Activated CD4-positive, alpha-beta memory T cell treated with anti-CD3 and anti-CD28 coated beads, Interleukin-2, amount 10 ng/mL, durations not matched to agents 7 days and 5 days (primary cell): ENCODE data around the gene UFL1. TPM values are rescaled to one million over a fixed set of nuclear protein-coding genes. Genes with fewer than 3 reads are reported as not detected.
A peak's percentile ranks its signal among the peaks of the same experiment; 100 is the strongest.
"Not testable (repeated sequence)": the region's sequence is repeated elsewhere in the genome, so short reads cannot be mapped to it uniquely, and the experiment has no call there.

ENCODE experiments used
- CTCF ChIA-PET: fragments of 350-600 bp; sonication (Branson Sonifier 250); formaldehyde crosslinking; loops from one replicate; lab custom pipeline; 2021; ENCODE audit warnings: antibody characterized with exemption, inconsistent platforms; lab: Charles Lee
- POLR2A ChIA-PET: fragments of 350-600 bp; sonication (Branson Sonifier 250); formaldehyde crosslinking; loops from one replicate; lab custom pipeline; 2021; ENCODE audit warnings: antibody characterized with exemption; lab: Charles Lee
- DNase-seq: peaks from one replicate; pipeline ENCODE4 v3.0.0-alpha.2; 2020
- H3K27ac Mint-ChIP-seq: one replicate; pipeline ENCODE4 v1.8.0; 2021; ENCODE audit warnings: mild to moderate bottlenecking, mixed read lengths
- H3K27me3 Mint-ChIP-seq: one replicate; pipeline ENCODE4 v1.8.0; 2021; ENCODE audit warnings: mixed read lengths
- H3K36me3 Mint-ChIP-seq: one replicate; pipeline ENCODE4 v1.8.0; 2021; ENCODE audit warnings: low read depth, mixed read lengths
- H3K4me1 Mint-ChIP-seq: one replicate; pipeline ENCODE4 v1.8.0; 2021; ENCODE audit warnings: mixed read lengths
- H3K4me3 Mint-ChIP-seq: one replicate; pipeline ENCODE4 v1.8.0; 2021; ENCODE audit warnings: mild to moderate bottlenecking, mixed read lengths
- H3K9me3 Mint-ChIP-seq: one replicate; pipeline ENCODE4 v1.8.0; 2021; ENCODE audit warnings: mixed read lengths
- total RNA-seq, 2 experiments: library from RNA; stranded (reverse); gene quantifications; one replicate each; pipeline ENCODE4 v1.2.3, GENCODE V29; 2021

The UFL1 gene
- total RNA-seq: 10 to 100 TPM; 22.5 to 23.5 TPM

DNA sequence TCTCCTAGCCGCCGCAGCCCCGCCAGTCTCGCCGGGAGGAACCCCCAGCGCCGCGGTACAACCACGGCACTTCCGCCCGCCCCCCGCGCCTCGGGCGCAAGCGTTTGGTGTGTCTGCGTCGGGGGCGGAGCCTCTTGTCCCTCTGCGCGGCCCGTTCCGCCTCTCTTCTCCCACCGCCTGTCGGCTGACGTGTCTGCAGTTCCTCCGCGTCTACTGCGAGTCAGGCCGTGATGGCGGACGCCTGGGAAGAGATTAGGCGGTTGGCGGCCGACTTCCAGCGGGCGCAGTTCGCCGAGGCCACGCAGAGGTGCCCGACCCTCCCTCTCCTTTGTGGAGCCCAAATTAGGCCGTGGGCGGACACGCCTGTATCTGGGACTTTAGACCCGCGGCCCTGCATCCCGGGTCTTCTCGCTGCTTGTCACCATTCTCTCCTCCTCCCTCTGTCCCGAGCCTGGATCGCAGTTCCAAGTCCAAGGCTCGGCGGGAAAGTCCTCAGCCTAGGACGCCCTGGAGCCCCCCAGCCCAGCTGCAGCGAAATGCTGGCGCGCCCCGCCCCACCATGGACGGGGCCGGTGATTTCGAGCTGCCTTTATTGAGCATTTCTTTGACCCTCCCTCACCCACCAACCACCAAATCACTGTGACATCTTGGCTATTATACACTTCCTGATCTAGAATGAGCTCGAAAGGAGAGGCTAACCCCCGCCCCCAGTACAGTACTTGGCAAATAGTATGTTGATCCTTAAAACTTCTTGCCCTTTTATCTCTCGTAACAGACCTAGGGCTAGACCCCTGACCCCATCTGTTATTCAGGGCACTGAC is at the start of gene UFL1:
Gene UFL1, plus strand, starts transcription at position 163 of the 821 bp plus-strand sequence. Its CDS starts 68 bp downstream, at position 231.
- H3K36me3 Mint-ChIP-seq: peaks cover 28% of the 10 kb centered on the region

DNA sequence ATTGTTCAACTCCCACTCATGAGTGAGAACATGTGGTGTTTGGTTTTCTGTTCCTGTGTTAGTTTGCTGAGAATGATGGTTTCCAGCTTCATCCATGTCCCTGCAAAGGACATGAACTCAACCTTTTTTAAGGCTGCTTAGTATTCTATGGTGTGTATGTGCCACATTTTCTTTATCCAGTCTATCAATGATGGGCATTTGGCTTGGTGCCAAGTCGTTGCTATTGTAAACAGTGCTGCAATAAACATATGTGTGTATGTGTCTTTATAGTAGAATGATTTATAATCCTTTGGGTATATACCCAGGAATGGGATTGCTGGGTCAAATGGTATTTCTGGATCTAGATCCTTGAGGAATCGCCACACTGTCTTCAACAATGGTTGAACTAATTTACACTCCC is 49.3 kb upstream of the UFL1 start:
- CTCF ChIA-PET, H3K4me3 Mint-ChIP-seq, DNase-seq, H3K27ac Mint-ChIP-seq, H3K36me3 Mint-ChIP-seq, POLR2A ChIA-PET, H3K9me3 Mint-ChIP-seq: not testable (repeated sequence)
- Mint-ChIP-seq H3K4me1 (peaks cover 14% of the 10 kb centered on the region), H3K27me3 (peaks cover 24% of the 10 kb centered on the region)

More for the DNA sequence above, at the start of gene UFL1:
- peak within 1 kb of the TSS; percentile 99 for H3K27ac Mint-ChIP-seq
- CTCF ChIA-PET: interaction anchor here (1.1 to 3.0 kb wide), 3 partner anchors 22 to 56 kb away, joined by 4 to 18 read pairs (median 12); no protein-coding TSS in a partner anchor
- peak; percentile 92 for DNase-seq
- no peaks in the 10 kb centered on the region for H3K27me3 Mint-ChIP-seq
- H3K4me3 Mint-ChIP-seq: peak within 1 kb of the TSS; percentile 100
- POLR2A ChIA-PET: interaction anchor here (0.5 to 1.1 kb wide), 12 partner anchors 9 to 945 kb away, joined by 3 to 19 read pairs (median 5); partner anchors contain the start of genes GPR63, KLHL32, MANEA and MMS22L
- peaks cover 22% of the 10 kb centered on the region for H3K4me1 Mint-ChIP-seq
- no peaks in the 10 kb centered on the region for H3K9me3 Mint-ChIP-seq

DNA sequence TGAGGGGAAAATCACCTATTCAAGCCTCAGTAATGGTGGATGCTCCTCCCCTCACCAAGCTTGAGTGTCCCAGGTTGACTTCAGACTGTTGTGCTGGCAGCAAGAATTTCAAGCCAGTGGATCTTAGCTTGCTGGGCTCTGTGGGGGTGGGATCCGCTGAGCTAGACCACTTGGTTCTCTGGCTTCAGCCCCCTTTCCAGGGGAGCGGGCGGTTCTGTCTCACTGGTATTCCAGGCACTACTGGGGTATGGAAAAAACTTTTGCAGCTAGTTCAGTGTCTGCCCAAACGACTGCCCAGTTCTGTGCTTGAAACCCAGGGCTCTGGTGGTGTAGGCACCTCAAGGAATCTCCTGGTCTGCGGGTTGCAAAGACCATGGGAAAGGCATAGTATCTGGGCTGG is 42.9 kb upstream of the UFL1 start:
- Mint-ChIP-seq H3K27me3 (peaks cover 14% of the 10 kb centered on the region), H3K4me3 (no peak overlapping the region), H3K36me3 (no peaks in the 10 kb centered on the region), H3K4me1 (peaks cover 2% of the 10 kb centered on the region), H3K9me3 (peaks cover 5% of the 10 kb centered on the region), H3K27ac (no peak overlapping the region)
- DNase-seq: no peak
- ChIA-PET CTCF (no interaction called here), POLR2A (no interaction called here)

DNA sequence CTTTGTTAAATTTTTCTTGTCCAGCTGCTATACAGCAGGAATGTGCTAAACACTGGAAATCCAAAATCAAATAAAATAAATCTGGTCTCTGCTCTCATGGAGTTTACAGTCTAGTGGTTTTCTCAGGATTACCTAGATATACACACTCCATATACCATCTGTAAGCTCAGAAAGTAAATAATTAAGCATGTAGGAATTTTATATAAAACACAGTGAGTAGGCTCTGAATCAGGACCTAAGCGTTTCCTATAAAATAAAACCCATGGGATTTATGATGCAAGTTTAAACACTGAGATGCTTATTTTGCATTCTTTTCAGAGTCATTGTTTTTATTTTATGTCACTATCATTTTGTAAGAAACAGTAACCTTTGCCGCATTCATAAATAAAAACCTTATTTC is 29.7 kb upstream of the UFL1 start:
- H3K36me3 Mint-ChIP-seq: peaks cover 4% of the 10 kb centered on the region
- H3K4me3 Mint-ChIP-seq: no peak overlapping the region
- H3K4me1 Mint-ChIP-seq: peaks cover 5% of the 10 kb centered on the region
- ChIA-PET POLR2A (no interaction called here), CTCF (no interaction called here)
- no peak overlapping the region for H3K27ac Mint-ChIP-seq
- peaks cover 11% of the 10 kb centered on the region for H3K27me3 Mint-ChIP-seq
- H3K9me3 Mint-ChIP-seq: peaks cover 35% of the 10 kb centered on the region
- DNase-seq: no peak

DNA sequence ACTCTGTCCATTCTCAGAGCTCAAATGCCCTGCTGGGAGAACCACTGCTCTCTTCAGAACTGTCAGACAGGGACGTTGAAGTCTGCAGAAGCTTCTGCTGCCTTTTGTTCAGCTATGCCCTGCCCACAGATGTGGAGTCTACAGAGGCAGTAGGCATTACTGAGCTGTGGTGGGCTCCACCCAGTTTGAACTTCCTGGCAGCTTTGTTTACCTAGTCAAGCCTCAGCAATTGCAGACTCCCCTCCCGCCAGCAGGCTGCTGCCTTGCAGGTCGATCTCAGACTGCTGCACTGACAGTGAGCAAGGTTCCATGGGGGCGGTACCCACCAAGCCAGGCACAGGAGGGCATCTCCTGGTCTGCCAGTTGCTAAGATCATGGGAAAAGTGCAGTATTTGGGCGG is 21.8 kb upstream of the UFL1 start:
- Mint-ChIP-seq H3K27ac (peak overlapping the region; percentile 80), H3K36me3 (peaks cover 23% of the 10 kb centered on the region), H3K4me1 (peaks cover 36% of the 10 kb centered on the region), H3K4me3 (peak overlapping the region; percentile 9), H3K9me3 (peaks cover 22% of the 10 kb centered on the region), H3K27me3 (peaks cover 5% of the 10 kb centered on the region)
- ChIA-PET POLR2A (interaction anchor here (1.2 to 3.3 kb wide), 5 partner anchors 21 to 34 kb away, joined by 3 to 18 read pairs (median 6); no protein-coding TSS in a partner anchor), CTCF (interaction anchor here (0.7 to 2.7 kb wide), 11 partner anchors 13 to 37 kb away, joined by 3 to 18 read pairs (median 4); partner anchors contain the start of gene UFL1)
- DNase-seq: peak; percentile 81

DNA sequence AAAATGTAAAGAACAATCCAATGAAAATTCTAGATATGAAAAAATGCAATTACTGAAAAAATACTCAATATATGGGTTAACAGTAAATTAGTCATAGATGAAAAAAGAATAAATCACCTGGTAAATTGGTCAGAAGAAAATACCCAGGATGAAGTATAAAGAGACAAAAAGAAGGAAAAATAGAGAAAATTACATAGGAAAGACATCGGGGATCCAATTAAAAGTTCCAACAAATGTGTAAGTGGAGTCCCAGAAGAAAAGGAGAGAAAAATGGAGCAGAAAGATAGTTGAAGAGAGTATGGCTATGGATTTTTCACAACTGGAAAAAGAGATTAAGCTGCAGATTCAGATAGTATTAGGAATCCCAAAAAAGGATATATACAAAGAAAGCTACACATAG is 18.7 kb upstream of the UFL1 start:
- peaks cover 23% of the 10 kb centered on the region for H3K36me3 Mint-ChIP-seq
- no peak overlapping the region for H3K27ac Mint-ChIP-seq
- POLR2A ChIA-PET: no interaction called here
- H3K4me1 Mint-ChIP-seq: peaks cover 26% of the 10 kb centered on the region
- H3K4me3 Mint-ChIP-seq: no peak overlapping the region
- DNase-seq: no peak
- CTCF ChIA-PET: no interaction called here
- H3K9me3 Mint-ChIP-seq: peaks cover 12% of the 10 kb centered on the region
- no peaks in the 10 kb centered on the region for H3K27me3 Mint-ChIP-seq

DNA sequence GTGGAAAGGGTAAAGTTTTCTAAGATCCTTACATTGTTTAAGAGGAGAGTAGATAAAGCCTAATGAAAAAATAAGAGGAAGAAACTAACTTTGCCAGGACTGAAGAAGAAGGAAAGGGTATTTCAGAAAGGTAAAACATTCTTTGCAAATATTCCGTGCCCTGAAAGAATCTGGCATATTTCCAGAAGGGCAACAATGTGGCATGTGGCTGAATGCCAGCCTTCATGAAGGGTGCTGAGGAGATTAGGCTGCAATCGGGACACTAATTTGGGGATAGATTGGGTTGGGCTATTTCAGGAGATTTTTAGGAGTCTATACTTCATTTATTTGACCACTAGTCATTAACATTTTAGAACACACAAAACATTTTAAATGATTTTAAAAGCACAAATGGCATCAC is 16.2 kb upstream of the UFL1 start:
- H3K4me3 Mint-ChIP-seq: no peak overlapping the region
- H3K36me3 Mint-ChIP-seq: peaks cover 23% of the 10 kb centered on the region
- H3K27me3 Mint-ChIP-seq: no peaks in the 10 kb centered on the region
- no peak overlapping the region for H3K27ac Mint-ChIP-seq
- POLR2A ChIA-PET: no interaction called here
- H3K4me1 Mint-ChIP-seq: peaks cover 3% of the 10 kb centered on the region
- H3K9me3 Mint-ChIP-seq: peaks cover 12% of the 10 kb centered on the region
- CTCF ChIA-PET: no interaction called here
- DNase-seq: no peak

DNA sequence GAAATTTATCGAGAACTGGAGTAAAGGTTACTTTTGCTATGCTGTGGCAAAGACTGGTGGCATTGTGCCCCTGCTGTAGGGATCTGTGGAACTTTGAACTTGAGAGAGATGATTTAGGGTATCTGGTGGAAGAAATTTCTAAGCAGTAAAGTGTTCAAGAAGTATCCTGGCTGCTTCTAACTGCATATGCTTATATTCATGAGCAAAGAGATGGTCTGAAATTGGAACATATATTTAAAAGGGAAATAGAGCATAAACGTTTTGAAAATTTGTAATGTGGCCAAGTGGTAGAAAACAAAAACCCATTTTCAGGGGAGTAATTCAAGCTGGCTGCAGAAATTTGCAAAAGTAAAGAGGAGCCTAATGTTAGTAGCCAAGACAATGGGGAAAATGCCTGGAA is 12.3 kb upstream of the UFL1 start:
- CTCF ChIA-PET: no interaction called here
- Mint-ChIP-seq H3K9me3 (peaks cover 16% of the 10 kb centered on the region), H3K4me3 (no peak overlapping the region), H3K4me1 (no peaks in the 10 kb centered on the region), H3K36me3 (peaks cover 36% of the 10 kb centered on the region), H3K27me3 (no peaks in the 10 kb centered on the region), H3K27ac (no peak overlapping the region)
- POLR2A ChIA-PET: interaction anchor here (1.2 kb wide), 1 partner anchor 12 kb away, joined by 4 read pairs; no protein-coding TSS in a partner anchor
- no peak for DNase-seq

DNA sequence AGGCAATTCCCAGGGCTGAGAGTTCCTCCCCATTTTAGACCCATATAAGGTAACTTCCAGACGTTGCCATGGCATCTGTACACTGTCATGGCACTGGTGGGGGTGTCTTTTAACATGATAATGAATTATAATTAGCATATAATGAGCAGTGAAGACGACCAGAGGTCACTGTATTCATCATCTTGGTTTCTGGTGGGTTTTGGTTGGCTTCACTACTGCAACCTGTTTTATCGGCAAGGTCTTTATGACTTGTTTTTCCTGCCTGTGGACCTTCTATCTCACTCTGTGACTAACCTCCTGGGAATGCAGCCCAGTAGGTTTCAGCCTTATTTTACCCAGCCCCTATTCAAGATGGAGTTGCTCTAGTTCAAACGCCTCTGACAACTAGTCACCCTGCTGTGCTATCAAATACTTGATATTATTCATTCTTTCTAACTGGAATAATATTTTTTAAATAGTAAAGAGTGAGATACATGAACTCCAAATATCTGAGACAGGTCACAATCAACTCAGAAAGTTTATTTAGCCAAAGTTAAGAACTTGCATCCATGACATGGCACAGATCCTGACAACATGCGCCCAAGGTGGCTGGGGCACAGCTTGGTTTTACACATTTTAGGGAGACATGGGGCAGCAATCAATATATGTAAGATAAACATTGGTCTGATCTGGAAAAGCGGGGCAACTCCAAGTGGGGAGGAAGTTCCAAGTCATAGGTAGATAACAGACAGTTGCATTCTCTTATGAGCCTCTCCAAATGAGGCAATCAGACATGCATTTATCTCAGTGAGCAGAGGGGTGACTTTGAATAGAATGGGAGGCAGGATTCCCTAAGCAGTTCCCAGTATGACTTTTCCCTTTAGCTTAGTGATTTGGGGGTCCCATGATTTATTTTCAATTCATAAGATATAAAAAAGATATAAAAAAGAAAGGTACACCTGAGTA is 1.2 kb upstream of the UFL1 start:
- Mint-ChIP-seq H3K27me3 (no peaks in the 10 kb centered on the region), H3K9me3 (no peaks in the 10 kb centered on the region), H3K27ac (peak overlapping the region; percentile 40), H3K36me3 (peaks cover 17% of the 10 kb centered on the region), H3K4me3 (peak overlapping the region; percentile 100), H3K4me1 (peaks cover 22% of the 10 kb centered on the region)
- DNase-seq: no peak
- POLR2A ChIA-PET: interaction anchor here (0.7 to 1.3 kb wide), 5 partner anchors 11 to 55 kb away, joined by 3 to 12 read pairs (median 4); no protein-coding TSS in a partner anchor
- CTCF ChIA-PET: interaction anchor here (0.6 to 2.6 kb wide), 2 partner anchors 21 to 52 kb away, joined by 3 to 18 read pairs; no protein-coding TSS in a partner anchor

DNA sequence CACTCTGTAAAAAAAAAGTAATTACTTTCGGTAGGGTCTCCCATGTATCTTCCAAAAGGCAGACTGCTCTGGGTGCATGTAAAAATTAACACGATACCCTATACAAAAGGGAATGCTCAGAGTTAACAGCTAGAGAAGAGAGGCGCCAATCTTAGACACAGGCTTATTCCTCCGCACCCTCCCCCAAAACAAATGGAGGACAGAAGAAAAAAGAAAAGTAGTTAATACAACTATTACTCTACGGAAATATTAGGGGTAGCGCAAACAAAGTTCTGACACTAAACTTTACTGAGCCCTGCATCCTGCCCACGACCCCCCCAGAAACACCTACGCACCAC is 331 bp upstream of the UFL1 start:
- CTCF ChIA-PET: interaction anchor here (0.6 to 2.6 kb wide), 2 partner anchors 22 to 53 kb away, joined by 3 to 18 read pairs; no protein-coding TSS in a partner anchor
- POLR2A ChIA-PET: interaction anchor here (0.7 to 1.3 kb wide), 5 partner anchors 12 to 55 kb away, joined by 3 to 12 read pairs (median 4); no protein-coding TSS in a partner anchor
- Mint-ChIP-seq H3K27me3 (no peaks in the 10 kb centered on the region), H3K36me3 (peaks cover 23% of the 10 kb centered on the region), H3K4me1 (peaks cover 22% of the 10 kb centered on the region), H3K9me3 (no peaks in the 10 kb centered on the region), H3K27ac (peak overlapping the region; percentile 99), H3K4me3 (peak overlapping the region; percentile 100)
- no peak for DNase-seq

DNA sequence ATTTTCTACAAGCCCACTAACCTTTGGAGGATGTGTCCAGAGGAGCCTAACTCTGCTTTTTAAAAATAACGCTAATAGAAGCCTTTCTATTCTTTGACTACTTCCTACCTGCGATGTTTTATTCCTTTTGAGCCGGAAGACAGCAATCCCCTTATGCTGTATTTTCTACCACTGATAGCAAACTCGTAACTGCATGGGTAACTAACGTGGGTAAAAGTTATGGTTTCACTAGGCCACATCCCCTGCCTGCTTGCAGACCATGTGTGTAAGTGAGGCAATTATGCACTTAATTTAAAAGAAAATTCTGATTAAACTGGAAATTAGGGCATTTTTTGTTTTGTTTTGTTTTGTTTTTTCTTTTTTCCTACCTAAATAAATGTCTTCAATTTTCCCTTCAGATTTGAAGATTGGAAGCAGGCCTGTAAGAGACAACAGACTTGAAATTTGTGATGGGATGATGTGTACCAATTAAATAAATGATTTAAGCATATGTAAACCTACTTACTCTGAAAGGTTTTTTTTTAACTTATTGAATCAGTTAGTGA is 931 bp downstream of the UFL1 start:
- peaks cover 22% of the 10 kb centered on the region for H3K4me1 Mint-ChIP-seq
- ChIA-PET CTCF (interaction anchor here (1.1 to 3.0 kb wide), 3 partner anchors 22 to 57 kb away, joined by 4 to 18 read pairs (median 12); no protein-coding TSS in a partner anchor), POLR2A (interaction anchor here (0.5 to 1.1 kb wide), 12 partner anchors 8 to 945 kb away, joined by 3 to 19 read pairs (median 5); partner anchors contain the start of genes GPR63, KLHL32, MANEA and MMS22L)
- H3K36me3 Mint-ChIP-seq: peaks cover 33% of the 10 kb centered on the region
- H3K27ac Mint-ChIP-seq: peak overlapping the region; percentile 99
- no peaks in the 10 kb centered on the region for H3K9me3 Mint-ChIP-seq
- peak overlapping the region; percentile 100 for H3K4me3 Mint-ChIP-seq
- DNase-seq: peak; percentile 25
- no peaks in the 10 kb centered on the region for H3K27me3 Mint-ChIP-seq

DNA sequence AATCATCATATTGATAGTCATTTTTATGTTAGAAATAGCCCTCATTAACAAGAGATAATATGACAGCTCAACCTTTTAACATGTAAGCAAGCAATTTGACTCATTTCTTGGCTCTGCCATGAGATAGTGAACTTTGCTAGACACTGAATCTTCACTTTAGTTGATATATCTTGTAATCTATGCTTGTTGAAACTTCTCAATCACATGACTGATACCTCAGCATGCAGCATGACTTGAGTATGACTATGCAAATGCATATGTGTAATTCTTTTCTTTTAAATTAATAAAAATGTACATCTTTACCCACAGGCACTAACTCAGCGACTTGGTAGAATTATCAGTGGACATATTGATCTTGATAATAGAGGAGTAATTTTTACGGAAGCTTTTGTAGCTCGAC is 6.6 kb downstream of the UFL1 start:
- Mint-ChIP-seq H3K9me3 (no peaks in the 10 kb centered on the region), H3K36me3 (peaks cover 65% of the 10 kb centered on the region)

More for the DNA sequence above, 6.6 kb downstream of the UFL1 start:
- H3K4me1 Mint-ChIP-seq: peaks cover 16% of the 10 kb centered on the region
- POLR2A ChIA-PET: interaction anchor here (1.2 kb wide), 1 partner anchor 12 kb away, joined by 3 read pairs; no protein-coding TSS in a partner anchor
- CTCF ChIA-PET: interaction anchor here (1.9 kb wide), 1 partner anchor 28 kb away, joined by 7 read pairs; no protein-coding TSS in a partner anchor
- DNase-seq: no peak
- no peak overlapping the region for H3K4me3 Mint-ChIP-seq
- no peaks in the 10 kb centered on the region for H3K27me3 Mint-ChIP-seq
- no peak overlapping the region for H3K27ac Mint-ChIP-seq
